GM23248 (cell line): ENCODE results near the gene HLCS. TPM values are rescaled to one million over a fixed set of nuclear protein-coding genes. Genes with fewer than 3 reads are reported as not detected.

Experiments used
- DNase-seq: peaks from one replicate; pipeline ENCODE4 v3.0.0-alpha.2; 2015
- H2AFZ ChIP-seq: fragments of 200-600 bp; sonication (generic); 2 replicates; pipeline ENCODE4 v1.6.1; 2016; ENCODE audit warnings: antibody characterized with exemption
- H3F3A ChIP-seq: fragments of 200-600 bp; sonication (generic); 2 replicates; pipeline ENCODE4 v1.6.1; 2016; ENCODE audit warnings: mild to moderate bottlenecking, antibody characterized with exemption, mixed run types; ENCODE audit not compliant: insufficient read depth
- H3K27ac ChIP-seq: fragments of 200-600 bp; sonication (generic); 2 replicates; pipeline ENCODE4 v1.5.1; 2016; ENCODE audit warnings: mild to moderate bottlenecking
- H3K27me3 ChIP-seq: fragments of 200-600 bp; sonication (generic); replicated peaks from 2 replicates; pipeline ENCODE4 v1.6.1; 2016; ENCODE audit warnings: mild to moderate bottlenecking; ENCODE audit not compliant: insufficient read depth
- H3K36me3 ChIP-seq: fragments of 200-600 bp; sonication (generic); 2 replicates; pipeline ENCODE4 v1.6.1; 2016; ENCODE audit warnings: low read depth, mild to moderate bottlenecking
- H3K4me1 ChIP-seq: fragments of 200-600 bp; sonication (generic); 2 replicates; pipeline ENCODE4 v1.6.1; 2016; ENCODE audit warnings: mild to moderate bottlenecking; ENCODE audit not compliant: insufficient read depth
- H3K4me2 ChIP-seq: fragments of 200-600 bp; sonication (generic); one replicate; pipeline ENCODE4 v1.6.1; 2016; ENCODE audit warnings: mild to moderate bottlenecking; ENCODE audit not compliant: unreplicated experiment
- H3K4me3 ChIP-seq: fragments of 200-600 bp; sonication (generic); 2 replicates; pipeline ENCODE4 v1.5.1; 2016; ENCODE audit warnings: mild to moderate bottlenecking
- H3K79me2 ChIP-seq: fragments of 200-600 bp; sonication (generic); 2 replicates; pipeline ENCODE4 v1.6.1; 2016; ENCODE audit warnings: mild to moderate bottlenecking; ENCODE audit not compliant: insufficient read depth
- H3K9ac ChIP-seq: fragments of 200-600 bp; sonication (generic); 2 replicates; pipeline ENCODE4 v1.6.1; 2016; ENCODE audit warnings: mild to moderate bottlenecking
- H3K9me2 ChIP-seq: fragments of 200-600 bp; sonication (generic); 2 replicates; pipeline ENCODE4 v1.6.1; 2016; ENCODE audit warnings: mixed run types, mild to moderate bottlenecking, moderate library complexity; ENCODE audit not compliant: insufficient read depth
- H3K9me3 ChIP-seq: fragments of 200-600 bp; sonication (generic); one replicate; pipeline ENCODE4 v1.6.1; 2017; ENCODE audit warnings: low read depth
- H4K20me1 ChIP-seq: fragments of 200-600 bp; sonication (generic); 2 replicates; pipeline ENCODE4 v1.6.0; 2016; ENCODE audit not compliant: insufficient read depth
- EZH2 ChIP-seq: fragments of 200-600 bp; sonication (generic); IDR thresholded peaks from 2 replicates; pipeline ENCODE4 v1.6.1; 2018; ENCODE audit warnings: antibody characterized with exemption, mild to moderate bottlenecking; ENCODE audit not compliant: insufficient read depth, poor library complexity, severe bottlenecking
- EZH2phosphoT487 ChIP-seq: fragments of 200-600 bp; sonication (generic); IDR thresholded peaks from 2 replicates; pipeline ENCODE4 v1.6.1; 2018; ENCODE audit warnings: antibody characterized with exemption, moderate library complexity, mild to moderate bottlenecking, low read depth; ENCODE audit not compliant: insufficient read depth
- WGBS, 2 experiments: methylation state at CpG; one replicate each; pipeline ENCODE4 v1.1.6; 2015 to 2017; ENCODE audit warnings: low lambda C conversion rate in 2 of 2, low coverage in 1 of 2; ENCODE audit errors: missing lambda C conversion rate in 2 of 2; 5-methylcytosine and 5-hydroxymethylcytosine counted together
- in situ Hi-C: fragments of 300-500 bp; cut with MboI; formaldehyde crosslinking; loops from 2 replicates; pipeline ENCODE4 v1.15.0; 2020
- polyA plus RNA-seq: library from polyadenylated mRNA; unstranded; fragments of >200 nt; fragmentation: Nextera tagmentation; extraction: Ambion mirVana; gene quantifications from 2 replicates; pipeline ENCODE4 v1.2.1, GENCODE V29; 2016
- total RNA-seq: library from RNA; depleted of rRNA; stranded (reverse); fragments of >200 nt; shearing (Covaris generic); gene quantifications from 2 replicates; pipeline ENCODE4 v1.2.3, GENCODE V29; 2014

The HLCS gene
- total and polyA plus RNA-seq, 2 experiments from 2014 or later: 21.4 to 42.5 TPM

DNA sequence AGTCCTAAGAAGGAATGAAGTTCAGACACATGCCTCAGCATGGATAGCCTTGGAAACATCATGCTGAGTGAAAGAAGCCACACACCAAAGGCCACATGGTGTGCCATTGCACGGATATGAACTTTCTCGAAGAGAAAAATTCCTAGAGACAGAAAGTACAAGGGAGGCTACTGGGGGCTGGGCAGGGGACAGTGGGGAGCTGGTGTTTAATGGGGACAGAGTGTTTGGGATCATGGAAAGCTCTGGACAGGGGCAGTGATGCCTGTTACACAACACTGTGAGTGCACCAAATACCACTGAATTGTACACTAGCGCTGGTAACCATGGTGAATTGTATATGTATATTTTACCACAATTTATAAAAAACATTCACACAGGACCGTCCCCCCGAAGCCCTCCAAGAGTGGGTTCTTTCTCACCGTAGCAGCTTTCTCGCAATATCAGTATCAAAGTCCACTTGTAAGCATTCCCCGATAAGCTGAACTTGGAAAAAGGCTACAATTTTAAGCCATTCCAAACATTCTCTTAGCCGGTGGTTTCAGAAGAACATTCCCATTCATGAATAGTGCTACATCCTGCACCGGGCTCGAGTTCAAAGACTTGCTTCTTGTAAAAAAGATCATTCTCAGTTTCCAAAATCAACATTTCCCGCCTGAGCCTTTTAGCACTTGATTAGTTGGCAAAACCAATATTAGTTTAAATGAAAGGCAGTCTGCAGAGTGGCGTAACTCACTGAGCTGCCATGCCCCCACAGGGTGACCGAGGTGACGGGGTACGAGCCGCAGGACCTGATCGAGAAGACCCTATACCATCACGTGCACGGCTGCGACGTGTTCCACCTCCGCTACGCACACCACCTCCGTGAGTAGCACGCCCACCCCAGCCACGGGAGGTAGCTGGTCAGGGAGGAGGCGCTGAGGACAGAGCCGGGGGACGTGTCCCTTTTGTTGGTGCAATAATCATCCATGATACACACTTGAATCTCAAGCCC, 235.9 kb downstream of the HLCS start:
- H3K79me2 ChIP-seq: no peaks in the 10 kb centered on the region
- H4K20me1 ChIP-seq: no peaks in the 10 kb centered on the region
- no peaks in the 10 kb centered on the region for H3F3A ChIP-seq
- in situ Hi-C loops: loop anchor here (25.0 kb wide), 1 partner anchor 93 kb away; no protein-coding TSS in a partner anchor
- 72 to 74% methylated on average over 30 of the region's 30 CpGs for WGBS, 2 experiments
- H3K4me2 ChIP-seq: no peak overlapping the region
- peaks cover 48% of the 10 kb centered on the region for H3K27me3 ChIP-seq
- no peak overlapping the region for H3K27ac ChIP-seq
- no peaks in the 10 kb centered on the region for H3K36me3 ChIP-seq
- no peak overlapping the region for H3K4me3 ChIP-seq
- H3K9me3 ChIP-seq: no peaks in the 10 kb centered on the region
- TF ChIP-seq EZH2phosphoT487 (no peak), EZH2 (no peak)
- H3K9ac ChIP-seq: no peak overlapping the region
- H3K9me2 ChIP-seq: no peaks in the 10 kb centered on the region
- no peak overlapping the region for H2AFZ ChIP-seq
- DNase-seq: no peak
- no peaks in the 10 kb centered on the region for H3K4me1 ChIP-seq

DNA sequence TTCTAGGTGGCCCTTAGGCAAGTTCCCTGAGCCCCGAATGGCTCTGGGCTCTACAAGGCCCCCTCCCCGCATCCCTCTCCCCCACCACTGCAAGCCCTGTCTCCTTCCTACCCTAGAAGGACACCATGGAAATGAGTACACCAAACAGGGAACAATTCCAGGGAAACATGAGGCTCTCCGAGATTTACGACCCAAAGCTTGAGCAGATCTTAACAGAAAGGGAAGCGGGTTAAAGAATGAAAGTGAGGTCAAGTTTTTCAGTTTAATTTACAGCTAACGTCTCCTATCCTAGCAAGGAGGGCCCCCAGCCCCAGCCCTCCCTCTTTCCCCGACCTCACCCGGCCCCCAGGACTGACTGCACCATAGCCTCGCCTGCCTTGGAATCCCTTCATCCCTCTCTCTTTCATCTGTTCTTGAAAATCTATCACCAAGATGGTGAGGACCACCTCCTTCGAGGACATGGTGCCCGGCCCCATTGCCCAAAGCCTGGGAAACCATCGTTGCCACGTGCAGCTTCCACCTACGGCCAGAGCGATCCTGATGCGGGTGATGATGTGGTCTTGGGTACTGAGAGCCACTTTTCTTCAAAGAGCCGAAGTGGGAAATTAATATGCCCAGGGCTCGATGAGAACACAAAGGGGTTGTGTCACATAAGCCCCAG, 237.0 kb downstream of the HLCS start:
- no peaks in the 10 kb centered on the region for H3F3A ChIP-seq
- H3K4me1 ChIP-seq: no peaks in the 10 kb centered on the region
- H4K20me1 ChIP-seq: no peaks in the 10 kb centered on the region
- 54 to 56% methylated on average over 17 to 18 of the region's 18 CpGs for WGBS, 2 experiments
- H3K4me3 ChIP-seq: no peak overlapping the region
- no peak overlapping the region for H3K9ac ChIP-seq
- no peak overlapping the region for H3K27ac ChIP-seq
- H3K4me2 ChIP-seq: no peak overlapping the region
- no peaks in the 10 kb centered on the region for H3K79me2 ChIP-seq
- H3K36me3 ChIP-seq: no peaks in the 10 kb centered on the region
- no peak overlapping the region for H2AFZ ChIP-seq
- H3K9me3 ChIP-seq: no peaks in the 10 kb centered on the region
- in situ Hi-C loops: loop anchor here (25.0 kb wide), 1 partner anchor 92 kb away; no protein-coding TSS in a partner anchor
- DNase-seq: no peak
- TF ChIP-seq EZH2 (no peak), EZH2phosphoT487 (no peak)
- H3K9me2 ChIP-seq: no peaks in the 10 kb centered on the region
- H3K27me3 ChIP-seq: peaks cover 50% of the 10 kb centered on the region

DNA sequence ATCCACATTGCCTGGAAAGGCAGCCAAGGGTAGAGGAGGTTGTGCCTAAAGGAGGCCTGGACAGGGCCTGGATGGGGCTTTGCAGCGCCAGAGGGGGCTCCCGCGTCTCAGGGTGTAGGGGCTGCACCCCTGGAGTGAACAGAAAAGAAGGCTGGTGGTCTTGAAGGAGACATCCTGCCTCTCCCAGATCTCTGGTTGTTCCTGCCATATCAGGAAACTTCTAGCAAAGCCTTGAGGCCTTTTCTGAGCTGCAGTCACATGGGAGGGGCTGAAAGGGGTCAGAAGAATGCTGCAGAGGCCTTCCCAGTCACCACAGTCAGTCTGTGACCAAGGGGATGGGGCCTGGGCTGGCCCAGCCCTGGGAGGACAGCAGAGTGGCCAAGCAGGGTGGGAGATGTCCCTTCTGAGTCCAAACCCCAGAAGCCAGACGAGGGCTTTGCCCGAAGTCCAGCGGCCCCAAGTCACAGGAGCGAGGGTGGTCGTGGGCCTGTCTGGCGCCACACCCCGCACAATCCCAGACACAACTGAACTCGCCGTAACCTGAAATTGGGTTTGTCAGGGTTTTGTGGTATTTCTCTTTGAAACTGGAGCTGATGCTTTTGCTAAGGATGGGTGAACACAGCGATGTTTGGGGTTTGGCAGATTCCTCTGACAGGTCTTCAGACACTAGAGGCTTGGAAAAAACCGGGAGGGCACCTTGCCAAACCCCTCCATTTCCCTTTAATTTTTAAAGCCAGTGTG, 237.9 kb downstream of the HLCS start:
- no peak overlapping the region for H3K4me2 ChIP-seq
- peaks cover 51% of the 10 kb centered on the region for H3K27me3 ChIP-seq
- no peaks in the 10 kb centered on the region for H4K20me1 ChIP-seq
- H2AFZ ChIP-seq: no peak overlapping the region
- TF ChIP-seq EZH2 (no peak), EZH2phosphoT487 (no peak)
- H3F3A ChIP-seq: no peaks in the 10 kb centered on the region
- WGBS, 2 experiments: 66 to 74% methylated on average over 14 of the region's 14 CpGs
- no peak overlapping the region for H3K27ac ChIP-seq
- H3K4me3 ChIP-seq: no peak overlapping the region
- H3K9me2 ChIP-seq: no peaks in the 10 kb centered on the region
- H3K36me3 ChIP-seq: no peaks in the 10 kb centered on the region
- H3K79me2 ChIP-seq: no peaks in the 10 kb centered on the region
- H3K9ac ChIP-seq: no peak overlapping the region
- no peak for DNase-seq
- H3K4me1 ChIP-seq: no peaks in the 10 kb centered on the region
- no peaks in the 10 kb centered on the region for H3K9me3 ChIP-seq
- in situ Hi-C loops: loop anchor here (25.0 kb wide), 1 partner anchor 91 kb away; no protein-coding TSS in a partner anchor

DNA sequence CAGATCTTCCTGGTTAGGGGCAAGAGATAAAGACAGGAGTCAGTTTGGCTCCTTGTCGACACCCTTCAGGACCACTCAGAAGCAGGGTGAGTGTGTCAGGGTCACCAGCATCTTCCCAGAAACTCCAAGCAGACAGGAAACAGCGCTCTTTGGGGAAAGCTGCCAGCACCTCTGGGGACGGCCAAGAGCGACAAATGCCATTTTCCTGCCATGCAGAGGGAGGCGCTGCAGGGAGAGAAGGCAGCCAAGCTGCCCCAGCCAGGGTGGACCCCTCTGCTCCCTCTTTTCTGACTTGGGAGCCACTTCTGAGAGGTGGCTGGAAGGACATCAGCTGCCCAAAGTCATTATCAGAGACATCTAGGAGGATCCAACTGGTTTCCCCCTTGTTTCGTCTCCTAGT, 238.6 kb downstream of the HLCS start:
- Histone ChIP-seq H3K27me3 (peaks cover 48% of the 10 kb centered on the region), H3K79me2 (no peaks in the 10 kb centered on the region), H3K36me3 (no peaks in the 10 kb centered on the region), H3K4me3 (no peak overlapping the region), H3K9ac (no peak overlapping the region), H3K4me2 (no peak overlapping the region), H3F3A (no peaks in the 10 kb centered on the region), H3K9me3 (no peaks in the 10 kb centered on the region), H3K4me1 (no peaks in the 10 kb centered on the region), H2AFZ (no peak overlapping the region), H4K20me1 (no peaks in the 10 kb centered on the region), H3K9me2 (no peaks in the 10 kb centered on the region), H3K27ac (no peak overlapping the region)
- TF ChIP-seq EZH2 (no peak), EZH2phosphoT487 (no peak)
- in situ Hi-C loops: loop anchor here (25.0 kb wide), 1 partner anchor 91 kb away; no protein-coding TSS in a partner anchor
- WGBS, 2 experiments: 69 to 76% methylated on average over 6 of the region's 6 CpGs
- DNase-seq: no peak
